NCI-H2227 (cell line): Measurements from ENCODE around the gene NADK.
"Not testable (repeated sequence)": the region's sequence is repeated elsewhere in the genome, so short reads cannot be mapped to it uniquely, and the experiment has no call there.

Experiments used
- DNase-seq: peaks from one replicate; lab custom pipeline; 2025; ENCODE audit not compliant: unreplicated experiment; lab: John Stamatoyannopoulos, UW

NADK gene

DNA sequence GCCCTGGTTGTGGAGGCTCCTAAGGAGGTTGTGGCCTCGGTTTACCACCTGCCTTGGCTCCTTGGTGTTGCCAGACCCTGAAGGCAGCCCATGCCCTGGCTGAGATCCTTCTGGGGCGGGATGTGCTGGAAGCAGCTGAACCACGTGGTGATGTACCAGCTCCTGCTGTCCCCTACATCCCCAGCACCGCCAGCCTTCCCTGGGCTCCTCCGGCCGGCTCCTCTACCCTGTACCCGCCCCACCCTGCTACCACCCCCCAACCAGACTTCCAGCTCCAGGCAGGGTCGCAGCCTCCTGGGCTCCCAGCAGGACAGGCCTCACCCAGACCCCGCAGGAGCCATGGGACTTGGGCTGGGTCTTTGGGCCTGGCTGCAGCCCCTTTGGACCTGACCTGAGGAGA lies 28.3 kb downstream of the NADK start:
- DNase-seq, result not testable (repeated sequence)

DNA sequence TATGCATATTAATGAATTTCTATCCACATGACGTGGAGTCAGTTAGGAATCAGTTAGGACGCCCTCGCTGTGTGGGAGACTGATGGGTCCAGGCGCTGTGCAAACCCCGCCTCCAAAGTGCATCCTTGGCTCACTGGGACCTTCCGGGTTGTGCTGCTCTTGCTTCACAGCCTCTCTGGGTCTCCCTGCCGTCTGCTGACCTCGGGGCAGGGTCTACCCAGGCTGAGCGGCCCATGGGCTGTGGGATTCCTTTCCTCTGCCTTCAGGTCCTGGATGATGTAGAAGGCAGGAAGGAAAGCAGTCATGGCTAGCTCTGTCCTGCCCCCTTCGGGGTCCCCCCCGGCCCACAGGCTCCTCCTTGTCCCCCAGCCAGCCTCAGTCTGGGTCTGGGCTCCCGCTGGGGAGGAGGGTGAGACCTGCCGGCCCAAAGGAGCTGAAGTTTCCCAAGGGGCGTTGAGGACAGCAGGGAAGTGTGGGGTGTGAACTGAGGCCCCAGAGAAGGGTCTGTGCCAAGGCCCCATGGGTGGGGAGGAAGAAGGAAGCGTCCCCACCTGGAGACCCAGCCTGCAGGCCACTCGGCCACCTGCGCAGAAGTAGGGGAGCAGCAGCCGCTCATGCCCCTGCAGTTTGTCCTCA lies 29.5 kb downstream of the NADK start:
- no peak for DNase-seq

DNA sequence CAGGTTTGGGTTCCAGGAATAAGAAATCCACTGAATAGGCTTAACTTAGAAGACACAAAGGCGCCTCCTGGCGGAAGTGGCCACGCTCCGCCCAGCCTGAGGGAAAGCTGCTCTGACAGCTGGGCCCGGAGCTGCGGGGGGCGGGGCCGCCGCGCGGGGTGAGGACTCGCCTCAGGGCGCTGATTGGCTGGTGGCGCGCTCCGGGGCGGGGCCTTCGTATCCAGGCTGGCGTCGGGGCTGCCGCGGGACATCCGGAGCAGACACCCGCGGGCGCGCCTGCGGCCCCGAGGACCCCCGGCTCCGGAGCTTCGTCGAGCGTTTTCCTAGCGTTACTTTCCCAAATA lies 31.7 kb downstream of the NADK start:
- DNase-seq, result not testable (repeated sequence)

DNA sequence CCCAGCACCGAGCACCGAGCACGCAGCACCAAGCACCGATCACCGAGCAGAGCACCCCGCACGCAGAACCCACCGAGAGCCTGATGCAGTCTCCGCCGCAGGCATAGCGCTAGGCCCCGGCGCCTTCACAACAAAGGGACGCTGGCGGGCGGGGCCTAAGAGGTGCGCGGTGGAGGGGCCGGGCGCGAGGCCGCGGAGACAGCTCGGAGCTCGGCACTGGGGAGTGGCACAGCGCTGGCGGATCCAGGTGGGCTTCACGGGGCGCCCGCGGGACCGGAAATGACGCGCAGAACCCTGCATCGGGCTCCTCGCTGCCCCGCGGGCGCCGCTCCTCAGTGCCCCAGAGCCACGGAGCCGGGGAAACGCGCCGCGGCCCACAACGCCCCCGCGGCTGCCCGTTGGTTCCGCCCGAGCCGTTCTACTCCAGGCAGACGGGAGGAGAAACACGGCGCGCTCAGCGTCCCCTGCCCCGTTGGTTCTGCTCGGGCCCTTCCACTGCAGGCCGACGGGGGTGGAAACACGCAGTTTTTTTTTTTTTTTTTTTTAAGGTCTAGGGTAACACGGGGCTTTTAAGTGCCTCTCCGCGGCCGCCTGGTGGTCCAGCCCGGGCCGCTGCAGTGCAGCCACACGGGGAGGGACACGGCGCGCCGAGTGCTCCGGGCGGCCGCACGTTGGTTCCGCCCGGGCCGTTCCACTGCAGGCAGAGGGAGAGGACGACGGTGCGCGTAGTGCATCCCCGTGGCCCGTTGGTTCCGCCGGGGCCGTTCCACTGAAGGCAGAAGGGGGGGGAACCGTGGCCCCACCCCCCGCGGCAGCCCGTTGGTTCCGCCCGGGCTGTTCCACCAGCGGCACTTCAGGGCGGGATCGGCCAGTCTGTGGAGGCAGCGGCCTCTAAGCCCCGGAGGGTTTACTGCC lies 32.4 kb downstream of the NADK start:
- DNase-seq, result peak; percentile 71

DNA sequence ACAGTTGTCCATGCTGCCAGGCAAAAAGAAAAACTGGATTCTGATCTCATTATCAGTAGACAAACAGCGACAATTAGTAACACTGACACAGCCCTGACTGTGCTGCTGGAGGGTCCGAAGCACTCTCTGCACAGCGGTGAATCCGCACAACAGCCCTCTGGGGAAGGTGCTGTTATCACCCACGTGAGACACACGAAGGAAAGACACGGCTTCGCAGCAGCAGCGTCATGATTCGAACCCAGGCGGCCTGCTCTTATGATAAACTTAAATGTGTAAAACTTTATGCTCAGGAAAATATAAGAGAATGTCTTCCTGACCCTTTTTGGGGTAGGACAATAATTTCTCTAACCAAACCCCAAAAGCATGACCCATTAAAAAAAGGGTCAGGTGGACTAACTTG lies 35.7 kb downstream of the NADK start:
- DNase-seq, result not testable (repeated sequence)

DNA sequence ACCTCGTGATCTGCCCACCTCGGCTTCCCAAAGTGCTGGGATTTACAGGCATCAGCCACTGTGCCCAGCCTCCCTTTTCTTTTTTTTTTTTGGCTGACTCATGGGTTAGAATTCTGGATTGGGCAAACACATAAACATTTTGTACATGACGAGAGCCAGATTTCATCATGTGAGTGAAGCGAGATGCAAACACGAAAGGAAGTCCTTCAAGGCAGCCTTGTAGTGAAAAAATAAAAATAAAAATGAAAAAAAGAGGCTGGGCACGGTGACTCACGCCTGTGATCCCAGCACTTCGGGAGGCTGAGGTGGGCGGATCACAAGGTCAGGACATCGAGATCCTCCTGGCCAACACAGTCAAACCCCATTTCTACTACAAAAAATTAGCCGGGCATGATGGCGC lies 37.3 kb downstream of the NADK start:
- not testable (repeated sequence) for DNase-seq

DNA sequence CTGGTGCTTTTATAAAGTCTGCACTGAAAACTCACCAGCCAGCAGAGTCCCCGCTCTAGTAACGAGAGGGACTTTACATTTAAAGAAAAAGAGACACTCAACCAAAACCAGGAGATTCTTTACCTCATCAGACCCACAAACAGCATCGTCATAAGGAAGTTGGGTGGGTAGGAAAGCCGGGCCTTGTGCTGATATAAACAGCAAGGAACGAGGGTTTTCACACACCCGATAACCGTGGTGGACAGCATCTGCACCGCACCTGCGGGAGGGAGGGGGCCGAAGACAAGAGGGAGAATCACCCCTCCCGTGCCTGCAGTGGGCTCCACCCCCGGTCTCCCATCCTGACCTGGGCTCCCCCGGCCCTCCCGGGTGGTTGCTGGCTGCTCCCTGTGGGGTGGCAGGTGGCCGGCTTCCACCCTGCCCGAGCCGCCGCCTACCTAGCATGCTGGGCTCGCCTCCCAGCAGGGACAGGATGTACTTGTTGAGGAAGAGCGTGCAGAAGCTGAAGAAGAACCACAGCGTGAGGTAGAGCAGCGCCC lies 39.4 kb downstream of the NADK start:
- not testable (repeated sequence) for DNase-seq

DNA sequence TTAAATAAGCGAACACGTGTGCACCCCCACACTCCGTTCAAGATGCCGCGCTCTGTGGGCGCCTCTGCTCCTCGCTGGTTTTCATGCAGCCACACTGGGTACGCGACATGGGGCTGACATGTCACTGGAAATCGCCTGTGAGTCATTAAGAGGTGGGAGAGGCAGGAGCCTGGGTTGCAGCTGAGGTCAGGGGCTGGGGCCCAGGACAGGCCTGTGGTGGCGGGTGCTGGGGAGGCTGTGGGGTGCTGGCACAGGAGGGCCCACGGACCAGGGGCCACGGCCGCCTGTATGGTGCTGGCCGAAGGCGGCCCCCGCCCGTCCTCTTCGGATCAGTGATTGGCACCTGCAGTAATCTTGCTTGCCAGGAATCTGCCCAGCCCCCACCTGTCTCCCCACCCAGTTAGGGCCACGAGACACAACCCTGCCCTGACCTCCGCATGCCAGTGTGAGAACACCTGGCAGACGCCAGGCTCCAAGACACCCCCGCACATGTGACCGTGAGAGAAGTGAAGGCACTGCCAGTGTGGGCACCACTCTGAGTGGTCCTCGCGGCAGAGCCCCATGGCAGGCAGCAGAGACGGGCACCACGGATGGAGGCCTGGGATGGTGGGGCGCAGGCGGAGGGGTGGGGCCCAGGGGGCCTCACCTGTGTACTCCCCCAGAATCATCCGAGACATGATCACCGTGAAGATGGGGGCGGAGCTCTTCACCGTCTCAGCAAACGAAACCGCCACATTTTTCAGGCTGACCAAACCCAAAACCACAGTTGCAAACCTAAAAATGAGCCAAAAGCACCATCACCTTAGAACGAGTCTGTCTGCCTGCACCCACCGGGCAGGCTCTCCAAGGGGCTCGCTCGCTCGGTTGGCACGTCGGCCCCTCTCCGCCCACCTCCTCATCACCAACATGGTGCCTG lies 40.3 kb downstream of the NADK start:
- not testable (repeated sequence) for DNase-seq

DNA sequence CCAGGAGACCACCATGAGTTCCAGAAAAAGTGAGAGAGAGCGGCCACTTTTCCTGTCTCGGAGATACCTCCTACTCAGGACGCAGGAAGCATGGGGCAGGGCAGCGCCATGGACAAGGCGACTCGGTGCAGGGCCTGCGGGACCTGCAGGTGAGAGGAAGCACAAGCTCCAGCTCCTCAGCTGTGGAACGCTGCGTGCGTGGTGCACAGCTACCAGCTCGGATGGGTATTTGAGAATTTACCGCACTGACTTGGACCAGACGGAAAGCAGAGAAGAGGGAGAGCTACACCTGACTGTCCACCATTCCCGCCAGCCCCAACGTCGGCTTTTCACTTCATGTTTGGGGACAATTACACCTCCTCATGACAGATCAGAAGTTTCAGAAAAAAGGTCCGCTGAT lies 45.9 kb downstream of the NADK start:
- DNase-seq, result no peak

DNA sequence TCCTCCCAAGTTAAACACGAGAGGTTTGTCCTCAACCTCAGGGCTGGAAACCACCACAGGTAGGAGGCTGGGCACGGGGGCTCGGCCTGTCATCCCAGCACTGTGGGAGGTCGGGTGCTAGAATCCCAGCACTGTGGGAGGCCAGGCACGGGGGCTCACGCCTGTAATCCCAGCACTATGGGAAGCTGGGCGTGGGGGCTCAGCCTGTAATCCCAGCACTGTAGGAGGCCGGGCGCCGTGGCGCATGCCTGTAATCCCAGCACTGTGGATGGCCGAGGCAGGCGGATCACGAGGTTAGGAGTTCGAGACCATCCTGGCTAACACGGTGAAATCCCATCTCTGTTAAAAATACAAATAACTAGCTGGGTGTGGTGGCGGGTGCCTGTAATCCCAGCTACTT lies 47.4 kb downstream of the NADK start:
- DNase-seq, result no peak

DNA sequence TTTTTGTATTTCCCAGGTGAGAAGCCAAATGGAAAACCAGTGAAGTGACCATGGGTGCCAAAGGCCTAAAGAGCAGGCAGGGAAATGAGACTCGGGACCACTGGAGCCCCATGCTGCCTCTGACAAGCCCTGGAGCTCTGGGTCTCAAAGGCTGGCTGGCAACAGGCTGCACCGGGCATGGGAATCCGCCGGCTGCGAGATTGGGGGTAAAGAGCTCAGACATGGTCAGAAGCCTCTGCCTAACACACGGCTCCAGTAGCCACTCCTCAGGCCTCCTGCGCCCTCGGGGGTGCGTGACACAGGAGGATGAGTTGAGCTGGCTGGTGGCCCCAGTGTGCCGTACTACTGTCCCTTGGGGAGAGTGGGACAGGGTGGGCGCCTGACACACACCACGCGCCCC lies 48.0 kb downstream of the NADK start:
- not testable (repeated sequence) for DNase-seq

DNA sequence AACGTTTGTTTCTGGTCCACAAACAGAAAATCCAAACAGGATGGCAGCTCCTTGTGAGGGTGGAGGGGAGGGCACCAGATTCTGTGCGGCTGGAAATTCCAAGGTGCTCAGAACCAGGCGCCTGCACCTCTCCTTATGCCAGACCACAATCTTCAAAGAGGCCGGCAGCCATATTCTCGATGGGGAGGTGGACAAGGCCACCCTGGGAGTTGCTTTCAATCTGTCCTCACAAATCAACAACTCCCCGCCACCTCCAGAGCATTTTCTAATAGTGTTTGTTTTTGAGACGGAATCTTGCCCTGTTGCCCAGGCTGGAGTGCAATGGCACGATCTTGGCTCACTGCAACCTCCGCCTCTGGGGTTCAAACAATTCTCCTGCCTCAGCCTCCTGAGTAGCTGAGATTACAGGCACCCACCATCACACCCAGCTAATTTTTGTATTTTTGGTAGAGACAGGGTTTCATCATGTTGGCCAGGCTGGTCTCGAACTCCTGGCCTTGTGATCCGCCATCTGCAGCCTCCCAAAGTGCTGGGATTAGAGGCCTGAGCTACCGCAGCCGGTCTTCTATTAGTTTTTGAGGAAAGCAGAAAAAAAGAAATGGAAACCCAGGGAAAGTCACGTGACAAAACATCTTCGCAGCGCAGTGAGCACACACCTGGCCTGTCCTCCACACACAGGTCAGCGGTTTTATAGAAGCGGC lies 49.0 kb downstream of the NADK start:
- not testable (repeated sequence) for DNase-seq

DNA sequence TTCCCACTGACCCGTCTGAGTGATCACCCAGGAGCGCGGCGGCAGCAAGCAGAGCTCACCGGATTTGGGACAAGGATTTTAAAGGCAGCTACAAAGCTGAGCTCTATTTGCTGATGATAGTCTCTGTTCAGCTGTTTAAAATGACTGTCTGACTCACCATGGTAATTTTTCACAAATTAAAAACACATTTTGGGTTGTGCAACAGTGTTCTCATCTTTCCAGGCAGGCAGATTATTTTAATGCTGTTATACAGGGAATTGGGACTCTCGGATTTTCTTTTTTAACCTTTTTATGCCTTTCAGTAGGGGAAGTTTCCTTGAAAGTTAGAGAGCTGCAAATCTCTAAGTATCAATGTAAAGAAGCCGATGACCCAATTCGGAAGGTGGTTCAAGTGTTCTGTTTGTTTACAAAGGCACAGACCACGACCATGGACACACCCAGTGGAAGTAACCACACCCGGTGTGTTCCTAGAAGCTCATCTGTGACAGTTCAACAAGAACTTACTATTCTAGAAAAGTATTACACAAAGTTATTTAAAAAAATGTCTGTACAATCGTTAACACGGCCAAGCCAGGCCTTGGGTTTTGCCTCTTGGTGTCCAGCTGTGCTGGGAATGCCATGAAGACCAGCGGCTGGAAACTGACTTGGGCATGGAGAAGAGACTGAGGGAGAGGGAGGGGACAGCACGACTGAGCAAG lies 49.8 kb downstream of the NADK start:
- DNase-seq, result not testable (repeated sequence)

DNA sequence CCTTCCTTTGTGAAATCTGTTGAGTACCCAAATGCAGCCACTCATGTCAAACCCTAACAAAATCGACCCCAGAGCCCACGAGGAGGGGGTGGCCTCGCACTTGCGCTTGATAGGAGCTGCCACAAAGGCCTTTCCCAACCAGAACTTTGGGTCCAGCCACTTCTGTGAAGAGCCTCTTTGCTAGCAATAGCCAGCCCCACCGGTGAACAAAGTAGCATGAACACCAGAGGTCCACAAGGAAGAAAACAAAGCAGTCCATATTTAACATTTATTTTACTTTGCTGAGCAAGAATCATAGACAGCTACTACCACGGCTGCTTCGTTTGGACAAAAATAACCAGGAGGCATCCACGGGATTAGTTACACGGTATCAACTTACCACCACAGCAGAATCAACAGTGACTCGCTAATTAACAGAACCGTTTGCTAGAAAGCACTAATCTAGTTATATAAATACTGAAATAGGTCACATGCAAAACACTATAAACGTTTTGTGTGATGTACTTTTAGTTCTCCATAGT lies 51.1 kb downstream of the NADK start:
- DNase-seq, result not testable (repeated sequence)

DNA sequence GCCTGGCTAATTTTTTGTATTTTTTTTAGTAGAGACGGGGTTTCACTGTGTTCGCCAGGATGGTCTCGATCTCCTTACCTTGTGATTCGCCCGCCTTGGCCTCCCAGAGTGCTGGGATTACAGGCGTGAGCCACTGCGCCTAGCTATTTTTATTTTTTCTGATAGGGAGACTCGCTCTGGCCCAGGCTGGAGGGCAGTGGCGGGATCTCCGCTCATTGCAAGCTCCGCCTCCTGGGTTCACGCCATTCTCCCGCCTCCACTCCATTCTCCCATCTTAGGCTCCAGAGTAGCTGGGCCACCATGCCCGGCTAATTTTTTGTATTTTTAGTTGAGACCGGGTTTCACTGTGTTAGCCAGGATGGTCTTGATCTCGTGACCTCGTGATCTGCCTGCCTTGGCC lies 52.2 kb downstream of the NADK start:
- not testable (repeated sequence) for DNase-seq

DNA sequence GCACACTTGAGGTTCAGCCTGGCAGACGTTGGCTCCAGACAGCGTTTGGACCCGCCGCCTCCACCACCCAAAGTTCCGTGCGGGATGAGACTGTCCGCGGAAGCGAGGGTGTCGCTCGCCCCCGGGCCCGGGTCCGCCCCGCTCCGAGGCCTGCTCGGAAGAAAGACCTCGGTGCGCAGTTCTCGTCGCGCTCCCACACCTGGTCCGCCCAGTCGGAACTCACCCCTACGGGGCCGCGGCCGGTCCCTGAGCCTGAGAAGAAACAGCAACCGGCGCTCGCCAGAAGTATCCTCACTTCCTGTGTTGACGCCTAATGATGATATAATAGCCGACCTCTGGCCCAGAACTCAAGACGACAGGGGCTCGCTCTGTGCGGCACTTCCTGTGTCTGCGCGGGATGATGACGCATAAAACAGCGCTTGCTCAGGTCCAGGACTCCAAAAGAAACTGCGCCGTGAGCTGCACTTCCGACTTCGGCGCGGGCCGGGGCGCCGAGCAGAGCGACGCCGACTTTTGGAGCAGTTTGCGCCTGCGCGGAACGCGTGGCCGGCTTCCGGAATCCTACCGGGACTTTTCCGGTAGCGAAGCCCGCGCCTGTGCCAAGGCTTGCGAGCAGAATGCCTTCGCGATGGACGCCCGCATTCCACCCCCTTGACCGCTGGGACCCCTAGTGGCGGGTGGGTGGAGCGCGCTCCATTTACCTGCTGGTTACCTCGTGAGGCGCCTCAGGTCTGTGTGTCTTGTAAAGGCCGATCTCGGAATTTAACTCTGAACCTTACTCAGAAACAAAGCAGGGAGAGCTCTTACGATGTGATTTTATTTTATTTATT lies 54.0 kb downstream of the NADK start, which contains the start of gene CDK11A:
CDK11A (minus strand) TSS at position 323 of the 830 bp plus-strand sequence. CDS start 1,539 bp downstream, outside the sequence.
- peak; percentile 99 for DNase-seq

DNA sequence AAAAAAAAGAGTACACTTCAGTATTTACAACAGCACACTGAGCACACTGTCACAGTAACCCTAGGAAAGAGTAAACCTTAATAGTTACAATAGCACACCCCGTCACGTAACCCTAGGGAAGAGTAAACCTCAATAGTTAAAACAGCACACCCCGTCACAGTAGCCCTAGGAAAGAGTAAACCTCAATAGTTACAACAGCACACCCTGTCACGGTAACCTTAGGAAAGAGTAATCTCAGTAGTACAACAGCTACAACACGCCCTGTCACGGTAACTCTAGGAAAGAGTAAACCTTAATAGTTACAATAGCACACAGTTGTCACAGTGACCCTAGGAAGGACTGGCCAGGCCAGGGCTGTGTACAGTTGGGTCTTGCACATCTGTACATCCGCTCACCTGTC lies 57.1 kb downstream of the NADK start:
- no peak for DNase-seq

DNA sequence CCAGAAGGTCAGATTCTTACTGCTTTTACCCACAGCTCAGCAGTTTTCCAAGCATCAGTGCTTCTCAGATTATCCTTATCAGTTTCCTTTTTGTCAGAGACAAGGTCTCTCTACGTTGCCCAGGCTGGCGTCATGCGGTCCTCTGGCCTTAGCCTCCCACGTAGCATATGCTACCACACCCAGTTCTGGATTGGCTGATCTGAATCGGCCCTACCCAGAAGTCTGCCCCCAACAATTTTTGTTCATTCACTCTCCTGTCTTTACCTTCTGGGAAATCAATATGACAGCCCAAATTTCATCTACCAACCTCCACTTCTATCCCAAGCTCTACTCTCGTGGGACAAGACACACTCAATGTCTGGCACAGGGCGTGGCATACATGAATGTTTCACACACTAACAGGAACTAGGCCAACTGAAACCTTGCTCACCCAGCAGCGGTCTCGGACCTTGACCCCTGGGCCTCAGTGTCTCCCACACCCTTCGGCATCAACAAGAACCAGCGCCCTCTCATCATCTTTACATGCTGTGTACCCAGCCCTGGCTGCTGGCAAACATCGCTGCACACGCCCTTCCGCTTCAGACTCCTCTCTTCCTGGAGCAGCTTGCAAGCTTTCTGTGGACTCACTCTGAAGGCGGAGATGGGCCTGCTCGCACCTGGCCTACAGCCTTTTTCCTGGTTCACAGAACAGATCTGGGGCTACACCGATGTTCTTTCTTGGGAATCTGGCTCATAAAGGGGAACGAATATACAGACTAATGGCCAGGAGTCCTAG lies 63.0 kb downstream of the NADK start:
- DNase-seq, result not testable (repeated sequence)
